Measurements from ENCODE around the gene HTR1D.

The HTR1D gene

DNA sequence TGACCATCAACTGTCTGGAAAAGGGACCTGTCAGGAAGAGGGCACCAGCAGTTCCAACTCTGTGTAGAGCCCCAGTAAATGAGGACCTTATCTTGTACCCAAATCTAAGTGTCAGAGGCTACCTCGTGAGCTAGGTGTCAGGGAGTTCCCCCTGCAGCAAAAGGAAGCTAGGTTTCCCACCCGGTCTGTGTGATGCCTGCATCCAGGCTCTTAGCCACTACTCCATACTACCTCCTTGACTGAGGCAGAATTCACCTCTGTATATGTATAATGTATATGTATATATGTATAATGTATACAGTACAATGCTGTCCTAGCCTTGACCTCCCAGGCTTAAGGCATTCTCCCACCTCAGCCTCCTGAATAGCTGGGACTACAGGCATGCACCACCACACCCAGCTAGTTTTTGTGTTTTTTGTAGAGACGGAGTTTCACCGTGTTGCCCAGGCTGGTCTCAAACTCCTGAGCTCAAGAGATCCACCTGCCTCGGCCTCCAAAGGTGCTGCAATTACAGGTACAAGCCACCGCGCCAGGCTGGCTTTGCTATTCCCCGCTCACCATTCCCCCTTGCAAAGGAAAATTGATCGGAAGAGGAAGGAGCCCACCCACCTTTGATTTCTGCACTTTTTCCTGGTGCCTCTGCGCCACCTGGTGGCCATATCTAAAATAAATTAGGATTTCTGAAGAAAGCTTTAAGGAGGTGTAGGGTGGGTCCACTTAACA is 32.9 kb downstream of the HTR1D start:
- no peaks in the 10 kb centered on the region for H3K27me3 ChIP-seq (ENCODE audit: insufficient read depth, low read length, poor library complexity, severe bottlenecking)
- TF ChIP-seq, protein P1, sequence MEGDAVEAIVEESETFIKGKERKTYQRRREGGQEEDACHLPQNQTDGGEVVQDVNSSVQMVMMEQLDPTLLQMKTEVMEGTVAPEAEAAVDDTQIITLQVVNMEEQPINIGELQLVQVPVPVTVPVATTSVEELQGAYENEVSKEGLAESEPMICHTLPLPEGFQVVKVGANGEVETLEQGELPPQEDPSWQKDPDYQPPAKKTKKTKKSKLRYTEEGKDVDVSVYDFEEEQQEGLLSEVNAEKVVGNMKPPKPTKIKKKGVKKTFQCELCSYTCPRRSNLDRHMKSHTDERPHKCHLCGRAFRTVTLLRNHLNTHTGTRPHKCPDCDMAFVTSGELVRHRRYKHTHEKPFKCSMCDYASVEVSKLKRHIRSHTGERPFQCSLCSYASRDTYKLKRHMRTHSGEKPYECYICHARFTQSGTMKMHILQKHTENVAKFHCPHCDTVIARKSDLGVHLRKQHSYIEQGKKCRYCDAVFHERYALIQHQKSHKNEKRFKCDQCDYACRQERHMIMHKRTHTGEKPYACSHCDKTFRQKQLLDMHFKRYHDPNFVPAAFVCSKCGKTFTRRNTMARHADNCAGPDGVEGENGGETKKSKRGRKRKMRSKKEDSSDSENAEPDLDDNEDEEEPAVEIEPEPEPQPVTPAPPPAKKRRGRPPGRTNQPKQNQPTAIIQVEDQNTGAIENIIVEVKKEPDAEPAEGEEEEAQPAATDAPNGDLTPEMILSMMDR (conservative IDR thresholded peaks at IDR 0.05; ENCODE audit: low read length), result peak; percentile 87
- TF ChIP-seq EZH2phosphoT487 (IDR thresholded peaks at IDR 0.05; ENCODE audit: borderline replicate concordance), result no peak
- peak overlapping the region; percentile 71 for H3K4me2 ChIP-seq (ENCODE audit: low read depth, low read length, poor library complexity, severe bottlenecking)
- no peaks in the 10 kb centered on the region for H3K36me3 ChIP-seq (ENCODE audit: insufficient read depth, low read length)
- H3K9ac ChIP-seq (ENCODE audit: low read depth, low read length, poor library complexity, severe bottlenecking), result no peak overlapping the region
- no peaks in the 10 kb centered on the region for H3K4me1 ChIP-seq (ENCODE audit: insufficient read depth, low read length, poor library complexity, severe bottlenecking)
- no peaks in the 10 kb centered on the region for H3K79me2 ChIP-seq (ENCODE audit: insufficient read depth, low read length)
- H3K4me3 ChIP-seq (ENCODE audit: low read length, poor library complexity, severe bottlenecking), result peak overlapping the region; percentile 63
- no peaks in the 10 kb centered on the region for H3K9me2 ChIP-seq (replicated peaks; ENCODE audit: low read depth, low read length)
- H4K20me1 ChIP-seq (ENCODE audit: insufficient read depth, low read length, poor library complexity, severe bottlenecking), result no peaks in the 10 kb centered on the region
- no peaks in the 10 kb centered on the region for H3K9me3 ChIP-seq (ENCODE audit: insufficient read depth, low read depth, low read length)
- no peaks in the 10 kb centered on the region for H3F3A ChIP-seq (ENCODE audit: low read depth)
- peak overlapping the region; percentile 87 for H2AFZ ChIP-seq (ENCODE audit: low read length)

DNA sequence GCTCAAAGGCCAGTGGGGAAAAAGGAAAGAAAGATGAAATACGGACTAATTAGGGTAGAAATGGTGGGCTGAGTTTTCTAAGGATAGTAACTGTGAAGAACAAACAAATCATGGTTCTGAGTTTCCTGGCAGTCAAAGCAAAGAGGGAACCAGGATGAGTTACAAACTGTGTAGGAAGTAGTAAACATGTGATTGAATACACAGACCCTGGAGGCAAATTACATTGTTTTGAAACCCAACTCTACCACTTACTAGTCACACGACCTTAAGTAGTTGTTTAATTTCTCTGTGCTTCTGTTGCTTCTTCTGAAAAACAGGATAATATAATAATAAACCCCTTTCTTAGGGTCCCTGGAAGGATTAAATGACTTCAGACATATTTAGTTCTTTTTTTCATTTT is 37.4 kb downstream of the HTR1D start:
- H3K9ac ChIP-seq (ENCODE audit: low read depth, low read length, poor library complexity, severe bottlenecking), result no peak overlapping the region
- no peaks in the 10 kb centered on the region for H3K27me3 ChIP-seq (ENCODE audit: insufficient read depth, low read length, poor library complexity, severe bottlenecking)
- H3K36me3 ChIP-seq (ENCODE audit: insufficient read depth, low read length), result no peaks in the 10 kb centered on the region
- H3K4me1 ChIP-seq (ENCODE audit: insufficient read depth, low read length, poor library complexity, severe bottlenecking), result peaks cover 11% of the 10 kb centered on the region
- no peaks in the 10 kb centered on the region for H3K9me3 ChIP-seq (ENCODE audit: insufficient read depth, low read depth, low read length)
- H4K20me1 ChIP-seq (ENCODE audit: insufficient read depth, low read length, poor library complexity, severe bottlenecking), result no peaks in the 10 kb centered on the region
- no peak overlapping the region for H2AFZ ChIP-seq (ENCODE audit: low read length)
- no peaks in the 10 kb centered on the region for H3F3A ChIP-seq (ENCODE audit: low read depth)
- no peak for TF ChIP-seq EZH2phosphoT487 (IDR thresholded peaks at IDR 0.05; ENCODE audit: borderline replicate concordance)
- TF ChIP-seq, protein P1 (conservative IDR thresholded peaks at IDR 0.05; ENCODE audit: low read length), result no peak
- H3K79me2 ChIP-seq (ENCODE audit: insufficient read depth, low read length), result no peaks in the 10 kb centered on the region
- H3K4me2 ChIP-seq (ENCODE audit: low read depth, low read length, poor library complexity, severe bottlenecking), result no peak overlapping the region
- no peak overlapping the region for H3K4me3 ChIP-seq (ENCODE audit: low read length, poor library complexity, severe bottlenecking)
- no peaks in the 10 kb centered on the region for H3K9me2 ChIP-seq (replicated peaks; ENCODE audit: low read depth, low read length)

DNA sequence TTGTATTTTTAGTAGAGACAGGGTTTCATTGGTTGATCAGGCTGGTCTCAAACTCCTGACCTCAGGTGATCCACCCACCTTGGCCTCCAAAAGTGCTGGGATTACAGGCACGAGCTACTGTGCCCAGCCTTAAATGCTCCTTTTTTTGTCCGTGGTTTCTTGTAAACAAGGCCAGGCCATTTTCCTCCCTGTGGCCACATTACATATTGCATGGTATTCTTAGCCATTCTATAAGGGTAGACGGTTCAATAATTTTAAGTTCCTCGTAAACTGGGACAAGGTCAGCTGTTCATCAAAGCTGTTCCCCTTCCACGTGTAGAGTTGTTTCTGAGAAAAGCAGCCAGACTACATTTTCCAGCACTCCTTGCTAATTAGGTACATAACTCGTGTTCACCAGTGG is 38.4 kb downstream of the HTR1D start:
- Histone ChIP-seq H3K9ac (ENCODE audit: low read depth, low read length, poor library complexity, severe bottlenecking) (no peak overlapping the region), H3K36me3 (ENCODE audit: insufficient read depth, low read length) (no peaks in the 10 kb centered on the region), H3K27me3 (ENCODE audit: insufficient read depth, low read length, poor library complexity, severe bottlenecking) (no peaks in the 10 kb centered on the region), H3K4me3 (ENCODE audit: low read length, poor library complexity, severe bottlenecking) (no peak overlapping the region), H3K4me2 (ENCODE audit: low read depth, low read length, poor library complexity, severe bottlenecking) (no peak overlapping the region), H3F3A (ENCODE audit: low read depth) (no peaks in the 10 kb centered on the region), H4K20me1 (ENCODE audit: insufficient read depth, low read length, poor library complexity, severe bottlenecking) (no peaks in the 10 kb centered on the region), H3K79me2 (ENCODE audit: insufficient read depth, low read length) (no peaks in the 10 kb centered on the region), H3K4me1 (ENCODE audit: insufficient read depth, low read length, poor library complexity, severe bottlenecking) (peaks cover 11% of the 10 kb centered on the region), H2AFZ (ENCODE audit: low read length) (no peak overlapping the region), H3K9me3 (ENCODE audit: insufficient read depth, low read depth, low read length) (no peaks in the 10 kb centered on the region), H3K9me2 (replicated peaks; ENCODE audit: low read depth, low read length) (no peaks in the 10 kb centered on the region)
- TF ChIP-seq EZH2phosphoT487 (IDR thresholded peaks at IDR 0.05; ENCODE audit: borderline replicate concordance), result no peak
- TF ChIP-seq, protein P1 (conservative IDR thresholded peaks at IDR 0.05; ENCODE audit: low read length), result peak; percentile 30; the same call in 1 of the 2 replicates

Data from Loucy (cell line).